ENCODE measurements around the gene SMIM28. TPM values are rescaled to one million over a fixed set of nuclear protein-coding genes. Genes with fewer than 3 reads are reported as not detected.

Gene SMIM28
- total RNA-seq, 1 donor from 2014 or later, result not detected

- peaks cover 28% of the 10 kb centered on the region for H3K36me3 Mint-ChIP-seq (ENCODE audit: unreplicated experiment)
- H3K27me3 Mint-ChIP-seq (ENCODE audit: unreplicated experiment), result no peaks in the 10 kb centered on the region
- H3K4me3 Mint-ChIP-seq (ENCODE audit: unreplicated experiment), result no peak overlapping the region
- DNase-seq (ENCODE audit: extremely low spot score, unreplicated experiment), result no peak
- peaks cover 3% of the 10 kb centered on the region for H3K9me3 Mint-ChIP-seq (ENCODE audit: unreplicated experiment)
- H3K27ac Mint-ChIP-seq (ENCODE audit: unreplicated experiment), result no peak overlapping the region
- no peaks in the 10 kb centered on the region for H3K4me1 Mint-ChIP-seq (ENCODE audit: unreplicated experiment)
- TF ChIP-seq, protein P1, sequence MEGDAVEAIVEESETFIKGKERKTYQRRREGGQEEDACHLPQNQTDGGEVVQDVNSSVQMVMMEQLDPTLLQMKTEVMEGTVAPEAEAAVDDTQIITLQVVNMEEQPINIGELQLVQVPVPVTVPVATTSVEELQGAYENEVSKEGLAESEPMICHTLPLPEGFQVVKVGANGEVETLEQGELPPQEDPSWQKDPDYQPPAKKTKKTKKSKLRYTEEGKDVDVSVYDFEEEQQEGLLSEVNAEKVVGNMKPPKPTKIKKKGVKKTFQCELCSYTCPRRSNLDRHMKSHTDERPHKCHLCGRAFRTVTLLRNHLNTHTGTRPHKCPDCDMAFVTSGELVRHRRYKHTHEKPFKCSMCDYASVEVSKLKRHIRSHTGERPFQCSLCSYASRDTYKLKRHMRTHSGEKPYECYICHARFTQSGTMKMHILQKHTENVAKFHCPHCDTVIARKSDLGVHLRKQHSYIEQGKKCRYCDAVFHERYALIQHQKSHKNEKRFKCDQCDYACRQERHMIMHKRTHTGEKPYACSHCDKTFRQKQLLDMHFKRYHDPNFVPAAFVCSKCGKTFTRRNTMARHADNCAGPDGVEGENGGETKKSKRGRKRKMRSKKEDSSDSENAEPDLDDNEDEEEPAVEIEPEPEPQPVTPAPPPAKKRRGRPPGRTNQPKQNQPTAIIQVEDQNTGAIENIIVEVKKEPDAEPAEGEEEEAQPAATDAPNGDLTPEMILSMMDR (IDR thresholded peaks at IDR 0.05), result no peak
Measured at GRCh38 chr6:138417493-138418117, 39.9 kb downstream of the SMIM28 start.

DNA sequence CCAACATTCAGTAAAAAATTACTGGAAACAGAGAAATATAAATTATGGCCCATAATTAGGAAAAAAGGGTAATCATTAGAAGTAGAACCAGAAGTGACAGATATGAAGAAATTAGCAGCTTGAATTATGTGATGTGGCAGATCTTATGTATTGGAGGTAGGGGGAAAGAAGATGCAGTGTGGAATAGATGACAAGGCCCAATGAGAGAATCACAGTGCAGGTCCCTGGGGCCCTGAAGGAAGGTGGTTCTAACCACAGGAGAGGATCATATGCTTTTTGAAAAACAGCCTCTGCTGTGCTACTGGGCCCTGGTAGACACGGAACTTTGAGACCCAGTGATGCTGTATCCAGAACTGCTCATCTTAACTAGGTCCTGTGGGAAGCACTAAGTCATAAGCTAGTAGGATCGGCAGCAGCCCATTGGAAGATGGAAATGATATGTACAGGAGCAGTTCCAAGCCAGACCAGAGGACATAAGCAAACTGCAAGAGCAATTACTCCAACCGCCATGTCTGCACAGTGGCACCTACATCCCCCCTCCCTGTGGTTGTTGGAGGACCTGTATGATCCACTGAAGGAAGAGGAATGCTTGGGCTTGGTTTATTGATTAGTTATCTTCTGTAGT is 40.5 kb downstream of the SMIM28 start:
- no peaks in the 10 kb centered on the region for H3K27me3 Mint-ChIP-seq (ENCODE audit: unreplicated experiment)
- H3K27ac Mint-ChIP-seq (ENCODE audit: unreplicated experiment), result no peak overlapping the region
- H3K9me3 Mint-ChIP-seq (ENCODE audit: unreplicated experiment), result peaks cover 3% of the 10 kb centered on the region
- no peak for DNase-seq (ENCODE audit: extremely low spot score, unreplicated experiment)
- H3K36me3 Mint-ChIP-seq (ENCODE audit: unreplicated experiment), result peaks cover 25% of the 10 kb centered on the region
- no peak overlapping the region for H3K4me3 Mint-ChIP-seq (ENCODE audit: unreplicated experiment)
- TF ChIP-seq, protein P1 (IDR thresholded peaks at IDR 0.05), result no peak
- peaks cover 5% of the 10 kb centered on the region for H3K4me1 Mint-ChIP-seq (ENCODE audit: unreplicated experiment)

- H3K27ac Mint-ChIP-seq (ENCODE audit: unreplicated experiment), result no peak overlapping the region
- TF ChIP-seq, protein P1 (IDR thresholded peaks at IDR 0.05), result no peak
- peaks cover 7% of the 10 kb centered on the region for H3K4me1 Mint-ChIP-seq (ENCODE audit: unreplicated experiment)
- H3K27me3 Mint-ChIP-seq (ENCODE audit: unreplicated experiment), result no peaks in the 10 kb centered on the region
- H3K36me3 Mint-ChIP-seq (ENCODE audit: unreplicated experiment), result peaks cover 18% of the 10 kb centered on the region
- no peak overlapping the region for H3K4me3 Mint-ChIP-seq (ENCODE audit: unreplicated experiment)
- H3K9me3 Mint-ChIP-seq (ENCODE audit: unreplicated experiment), result peaks cover 3% of the 10 kb centered on the region
- DNase-seq (ENCODE audit: extremely low spot score, unreplicated experiment), result no peak
Measured at GRCh38 chr6:138419766-138420165, 42.1 kb downstream of the SMIM28 start.

DNA sequence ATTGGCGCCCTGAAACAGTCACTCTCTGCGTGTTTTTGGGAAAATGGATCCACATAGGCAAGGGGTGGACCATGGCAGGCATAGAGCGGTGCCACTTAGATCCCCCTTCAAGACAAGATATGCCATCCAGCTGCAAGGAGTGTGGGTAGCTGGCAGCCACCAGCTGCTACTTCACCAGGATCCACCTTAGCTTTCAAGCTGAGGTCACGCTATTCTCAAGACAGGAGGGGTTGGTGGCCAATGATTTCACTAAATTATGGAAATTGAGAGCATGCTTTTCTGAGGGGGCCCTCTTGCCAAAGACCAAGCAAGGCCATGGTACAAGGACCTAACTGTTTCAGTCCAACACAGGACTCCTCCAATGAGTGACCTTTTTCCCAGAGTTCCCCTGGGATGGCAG is 42.7 kb downstream of the SMIM28 start:
- Mint-ChIP-seq H3K9me3 (ENCODE audit: unreplicated experiment) (peaks cover 3% of the 10 kb centered on the region), H3K4me1 (ENCODE audit: unreplicated experiment) (peaks cover 7% of the 10 kb centered on the region), H3K36me3 (ENCODE audit: unreplicated experiment) (peaks cover 18% of the 10 kb centered on the region), H3K4me3 (ENCODE audit: unreplicated experiment) (no peak overlapping the region), H3K27ac (ENCODE audit: unreplicated experiment) (no peak overlapping the region), H3K27me3 (ENCODE audit: unreplicated experiment) (no peaks in the 10 kb centered on the region)
- DNase-seq (ENCODE audit: extremely low spot score, unreplicated experiment), result no peak
- TF ChIP-seq, protein P1 (IDR thresholded peaks at IDR 0.05), result no peak

DNA sequence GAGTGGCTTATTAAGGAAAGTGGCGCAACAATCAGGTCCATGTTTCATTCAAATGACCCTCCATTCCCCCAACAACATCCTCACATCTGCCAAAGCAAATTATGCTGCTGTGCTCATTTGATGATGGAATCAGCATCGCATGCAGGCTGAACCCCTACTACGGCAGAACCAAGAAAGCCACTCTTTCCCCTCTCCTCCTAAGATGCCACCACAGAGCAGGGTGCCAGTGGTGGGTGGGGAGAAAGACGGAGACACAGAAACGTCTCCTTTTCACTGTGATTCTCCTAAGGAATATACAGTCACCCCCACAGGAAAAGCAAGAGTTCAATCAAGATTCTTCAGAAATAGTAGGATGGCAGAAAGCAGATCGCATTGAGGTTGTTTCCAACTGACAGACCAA is 43.4 kb downstream of the SMIM28 start:
- no peak overlapping the region for H3K27ac Mint-ChIP-seq (ENCODE audit: unreplicated experiment)

More for the DNA sequence above, 43.4 kb downstream of the SMIM28 start:
- Mint-ChIP-seq H3K36me3 (ENCODE audit: unreplicated experiment) (peaks cover 21% of the 10 kb centered on the region), H3K27me3 (ENCODE audit: unreplicated experiment) (no peaks in the 10 kb centered on the region), H3K4me3 (ENCODE audit: unreplicated experiment) (no peak overlapping the region), H3K9me3 (ENCODE audit: unreplicated experiment) (peaks cover 3% of the 10 kb centered on the region), H3K4me1 (ENCODE audit: unreplicated experiment) (peaks cover 7% of the 10 kb centered on the region)
- TF ChIP-seq, protein P1 (IDR thresholded peaks at IDR 0.05), result no peak
- DNase-seq (ENCODE audit: extremely low spot score, unreplicated experiment), result no peak
